ENCODE results near the gene ARHGAP22. TPM values are rescaled to one million over a fixed set of nuclear protein-coding genes. Genes with fewer than 3 reads are reported as not detected.

The ARHGAP22 gene
- total RNA-seq, 1 experiment from 2014 or later = 1.8 TPM

GRCh38 chr10:48552946-48553564, 51.8 kb downstream of the ARHGAP22 start:
- POLR2A ChIA-PET = no interaction called here
- H3K4me1 ChIP-seq (ENCODE audit: control insufficient read depth, insufficient read depth, low read length) = no peaks in the 10 kb centered on the region
- CTCF ChIA-PET = interaction anchor here (0.5 to 2.8 kb wide), 3 partner anchors 43 to 103 kb away, joined by 3 to 17 read pairs (median 10); no protein-coding TSS in a partner anchor
- H3K27me3 ChIP-seq (ENCODE audit: control insufficient read depth, insufficient read depth, low read length) = no peaks in the 10 kb centered on the region
- ATAC-seq (no peak), DNase-seq (ENCODE audit: low read depth, low spot score) (no peak)
- in situ Hi-C loops (cut with HindIII; ENCODE audit: low pct_unique_long_range_greater_than_20kb, low sequenced_read_pairs) = no loop called here
- H3K4me3 ChIP-seq (ENCODE audit: low read depth in 2 of 2, low read length in 2 of 2) = no peak overlapping the region
- TF ChIP-seq CTCF (IDR thresholded peaks at IDR 0.05) = no peak
- no peak for TF ChIP-seq SIN3A (IDR thresholded peaks at IDR 0.05; ENCODE audit: borderline replicate concordance, insufficient read depth, low read depth, low read length)
- no peak for TF ChIP-seq POLR2AphosphoS5 (IDR thresholded peaks at IDR 0.05; ENCODE audit: low read depth, low read length)
- no peak for TF ChIP-seq REST (IDR thresholded peaks at IDR 0.05; ENCODE audit: insufficient read depth in 1 of 2, low read depth in 2 of 2, low read length in 1 of 2)
- no peaks in the 10 kb centered on the region for H3K9me3 ChIP-seq (ENCODE audit: control insufficient read depth, insufficient read depth, low read depth, low read length)
- H3K27ac ChIP-seq (ENCODE audit: low read length) = no peak overlapping the region
- no TSS peak for BruUV-seq (replicated peaks)
- intact Hi-C loops (cut with micrococcal nuclease; ENCODE audit: unreplicated experiment) = loop anchor here (1.0 kb wide), 1 partner anchor 103 kb away; no protein-coding TSS in a partner anchor
- H3K36me3 ChIP-seq (ENCODE audit: control insufficient read depth, insufficient read depth, low read length) = no peaks in the 10 kb centered on the region

- peak; percentile 80 for ATAC-seq
- no peaks in the 10 kb centered on the region for H3K36me3 ChIP-seq (ENCODE audit: control insufficient read depth, insufficient read depth, low read length)
- intact Hi-C loops (cut with micrococcal nuclease; ENCODE audit: unreplicated experiment) (loop anchor here (1.0 kb wide), 1 partner anchor 104 kb away; no protein-coding TSS in a partner anchor), in situ Hi-C loops (cut with HindIII; ENCODE audit: low pct_unique_long_range_greater_than_20kb, low sequenced_read_pairs) (no loop called here)
- no peak overlapping the region for H3K4me3 ChIP-seq (ENCODE audit: low read depth in 2 of 2, low read length in 2 of 2)
- ChIA-PET CTCF (interaction anchor here (0.5 to 2.8 kb wide), 3 partner anchors 12 to 104 kb away, joined by 3 to 17 read pairs (median 3); no protein-coding TSS in a partner anchor), POLR2A (no interaction called here)
- no peaks in the 10 kb centered on the region for H3K27me3 ChIP-seq (ENCODE audit: control insufficient read depth, insufficient read depth, low read length)
- DNase-seq (ENCODE audit: low read depth, low spot score) = peak; percentile 22
- H3K4me1 ChIP-seq (ENCODE audit: control insufficient read depth, insufficient read depth, low read length) = no peaks in the 10 kb centered on the region
- no TSS peak for BruUV-seq (replicated peaks)
- no peak overlapping the region for H3K27ac ChIP-seq (ENCODE audit: low read length)
- TF ChIP-seq CTCF (IDR thresholded peaks at IDR 0.05) (peak; percentile 86), REST (IDR thresholded peaks at IDR 0.05; ENCODE audit: insufficient read depth in 1 of 2, low read depth in 2 of 2, low read length in 1 of 2) (no peak), TCF7L2 (IDR thresholded peaks at IDR 0.05; ENCODE audit: low read depth, low read length) (no peak), SIN3A (IDR thresholded peaks at IDR 0.05; ENCODE audit: borderline replicate concordance, insufficient read depth, low read depth, low read length) (no peak)
- no peaks in the 10 kb centered on the region for H3K9me3 ChIP-seq (ENCODE audit: control insufficient read depth, insufficient read depth, low read depth, low read length)
Observed at GRCh38 chr10:48551861-48552591, 52.8 kb downstream of the ARHGAP22 start.
